Right lobe of liver (tissue), 6 donors: ENCODE results near the gene DLL4. TPM values are rescaled to one million over a fixed set of nuclear protein-coding genes. Genes with fewer than 3 reads are reported as not detected.

Experiments used
- ATAC-seq, 4 donors: fragments of 200-7000 bp; cut with Tn5 transposase; one replicate each; pipeline ENCODE4 v1.9.1; 2020; ENCODE audit warnings: mild to moderate bottlenecking in 4 of 4, moderate library complexity in 4 of 4
- DNase-seq, 3 donors: peaks; one replicate each; pipeline ENCODE4 v3.0.0-alpha.2; 2020
- H3K27ac ChIP-seq, 3 donors: fragments of 200-600 bp; one replicate each; pipeline ENCODE4 v1.8.0; 2022
- H3K27me3 ChIP-seq, 2 donors: fragments of 200-600 bp; one replicate each; pipeline ENCODE4 v1.8.0; 2022
- H3K36me3 ChIP-seq, 4 donors: fragments of 200-600 bp; sonication (generic) in 1 of 4; one replicate each; pipeline versions ENCODE4 v1.5.1 to v1.8.0; 2017 to 2022; ENCODE audit warnings: control low read depth in 1 of 4
- H3K4me1 ChIP-seq, 4 donors: fragments of 200-600 bp; sonication (generic) in 1 of 4; one replicate each; pipeline versions ENCODE4 v1.5.1 to v1.8.0; 2017 to 2022; ENCODE audit warnings: control low read depth in 1 of 4
- H3K4me3 ChIP-seq, 3 donors: fragments of 200-600 bp; one replicate each; pipeline ENCODE4 v1.8.0; 2022
- H3K9me3 ChIP-seq, 4 donors: fragments of 200-600 bp; sonication (generic) in 1 of 4; one replicate each; pipeline versions ENCODE4 v1.5.1 to v1.8.0; 2017 to 2022; ENCODE audit warnings: control low read depth in 1 of 4
- POLR2A ChIP-seq: fragments of 450-650 bp; IDR thresholded peaks from one replicate; pipeline ENCODE4 v1.6.1; 2017; ENCODE audit warnings: antibody characterized with exemption, mild to moderate bottlenecking
- WGBS: methylation state at CpG from one replicate; pipeline ENCODE4 v1.1.6; 2018; ENCODE audit warnings: low coverage, low lambda C conversion rate; ENCODE audit not compliant: insufficient coverage; ENCODE audit errors: missing lambda C conversion rate; 5-methylcytosine and 5-hydroxymethylcytosine counted together
- intact Hi-C, 2 donors: fragments of 100-400 bp; cut with DNase I; formaldehyde crosslinking; loops; one replicate each; pipeline versions ENCODE4 v1.11.2 to v1.14.1; 2022
- total RNA-seq, 6 experiments: library from RNA; depleted of rRNA in 2 of 6; stranded (reverse); fragments of >200 nt in 2 of 6; fragmentation: NEBNext Ultra II Directional in 3 of 6; extraction: Animal tissue kit (Norgen Biotek cat#: 25700) in 3 of 6; gene quantifications; one replicate each; pipeline versions ENCODE4 v1.1.0 to v1.2.4, GENCODE V29; 2016 to 2023
- TF ChIP-seq, protein P1 (sequence below), 4 donors: fragments of 200-600 bp in 3 of 4; fragments of 450-650 bp in 1 of 4; IDR thresholded peaks; one replicate each; pipeline versions ENCODE4 v1.5.1 to v1.8.0; 2016 to 2022; ENCODE audit warnings: antibody characterized with exemption in 4 of 4, mild to moderate bottlenecking in 2 of 4
- donor health status: DM: no; HTN: yes; CAD: no.
- donor health status: DM: no; HTN: no; CAD: no.
- donor health status: DM: no; HTN: no; CAD: no.
- donor health status: DM: no; HTN: yes; CAD: no.
- donor health status: DM: no; HTN: yes; CAD: no.

Gene DLL4
- total RNA-seq, 6 experiments from 2014 or later = 2.9 to 8.7 (median 4.2) TPM

DNA sequence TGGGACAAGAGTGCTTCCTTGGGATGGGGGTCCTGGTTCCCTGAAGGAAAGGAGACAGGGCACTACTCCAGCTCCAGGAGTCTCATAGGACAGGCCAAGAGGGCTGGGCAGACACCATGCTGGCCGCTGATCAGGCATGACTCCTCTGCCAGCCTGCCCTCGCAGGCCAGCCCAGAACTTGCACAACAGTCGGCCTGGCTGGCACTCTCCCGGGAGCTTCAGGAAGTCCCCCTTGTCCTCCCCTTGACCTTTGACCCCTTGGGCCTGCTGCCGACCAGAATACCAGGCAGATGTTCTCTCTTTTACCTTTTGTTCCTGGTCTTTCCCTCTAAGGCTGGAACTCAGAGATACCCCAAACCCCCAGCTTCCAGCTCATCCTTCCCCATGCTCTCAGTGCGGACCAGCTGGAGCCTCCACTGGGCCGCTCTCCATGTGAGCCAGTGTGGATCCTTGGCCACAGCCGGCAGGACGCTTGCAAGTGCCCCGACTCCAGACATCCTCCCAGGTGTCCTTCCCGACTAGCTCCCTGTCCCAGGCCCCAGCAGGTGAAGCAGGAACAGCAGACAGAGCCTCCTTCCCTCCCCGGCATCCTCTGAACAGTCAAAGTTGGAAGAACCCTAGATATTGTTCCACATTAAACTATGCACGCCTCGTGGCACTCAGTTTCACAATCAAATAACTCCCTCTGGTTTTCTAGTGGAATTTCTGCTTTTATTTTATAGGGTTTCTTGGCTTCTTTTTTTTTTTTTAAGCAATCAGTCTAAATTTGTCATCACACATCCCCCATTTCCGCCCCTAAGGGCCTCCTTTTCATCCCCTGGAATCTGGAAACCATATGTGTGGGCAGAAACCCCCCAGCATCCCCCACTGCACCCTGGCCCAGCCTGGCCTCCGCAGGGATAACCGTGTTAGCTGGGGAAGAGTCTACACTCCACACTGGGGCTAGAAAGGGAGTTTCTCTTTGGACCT lies 19.2 kb upstream of the DLL4 start:
- ATAC-seq (peak; percentile 53 to 78 (median 65)), DNase-seq (peak; percentile 93 to 97 (median 96))
- WGBS = 32% methylated on average over 8 of the region's 17 CpGs
- Histone ChIP-seq H3K4me3 (no peak overlapping the region), H3K9me3 (no peaks in the 10 kb centered on the region), H3K4me1 (peaks cover 0 to 67% (median 33%) of the 10 kb centered on the region in 4 donors), H3K27ac (peak overlapping the region; percentile 52 to 81 (median 77)), H3K36me3 (no peaks in the 10 kb centered on the region), H3K27me3 (no peaks in the 10 kb centered on the region)
- intact Hi-C loops = loop anchor here (10.0 kb wide), 3 partner anchors 105 to 275 kb away; no protein-coding TSS in a partner anchor
- no peak for TF ChIP-seq POLR2A
- TF ChIP-seq, protein P1, sequence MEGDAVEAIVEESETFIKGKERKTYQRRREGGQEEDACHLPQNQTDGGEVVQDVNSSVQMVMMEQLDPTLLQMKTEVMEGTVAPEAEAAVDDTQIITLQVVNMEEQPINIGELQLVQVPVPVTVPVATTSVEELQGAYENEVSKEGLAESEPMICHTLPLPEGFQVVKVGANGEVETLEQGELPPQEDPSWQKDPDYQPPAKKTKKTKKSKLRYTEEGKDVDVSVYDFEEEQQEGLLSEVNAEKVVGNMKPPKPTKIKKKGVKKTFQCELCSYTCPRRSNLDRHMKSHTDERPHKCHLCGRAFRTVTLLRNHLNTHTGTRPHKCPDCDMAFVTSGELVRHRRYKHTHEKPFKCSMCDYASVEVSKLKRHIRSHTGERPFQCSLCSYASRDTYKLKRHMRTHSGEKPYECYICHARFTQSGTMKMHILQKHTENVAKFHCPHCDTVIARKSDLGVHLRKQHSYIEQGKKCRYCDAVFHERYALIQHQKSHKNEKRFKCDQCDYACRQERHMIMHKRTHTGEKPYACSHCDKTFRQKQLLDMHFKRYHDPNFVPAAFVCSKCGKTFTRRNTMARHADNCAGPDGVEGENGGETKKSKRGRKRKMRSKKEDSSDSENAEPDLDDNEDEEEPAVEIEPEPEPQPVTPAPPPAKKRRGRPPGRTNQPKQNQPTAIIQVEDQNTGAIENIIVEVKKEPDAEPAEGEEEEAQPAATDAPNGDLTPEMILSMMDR (IDR thresholded peaks at IDR 0.05) = no peak

DNA sequence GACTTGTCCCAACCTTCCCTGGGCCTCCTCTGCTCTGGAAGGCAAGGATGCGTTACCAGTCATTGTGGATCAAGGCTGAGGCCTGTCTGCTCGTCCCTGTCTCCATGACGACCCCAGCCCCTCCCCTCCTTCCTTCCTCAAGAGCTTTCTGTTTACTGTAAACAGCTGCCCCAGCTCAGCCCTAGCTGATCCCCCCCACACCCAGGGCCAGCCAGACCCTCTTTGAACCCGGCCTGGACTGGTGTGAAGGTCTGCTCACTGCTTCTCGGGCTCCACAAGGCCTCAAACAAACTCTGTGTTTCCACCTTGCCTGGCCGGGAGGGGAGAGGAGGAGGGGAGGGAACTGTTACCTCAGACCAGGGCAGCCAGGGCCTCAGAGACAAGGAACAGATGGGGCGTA lies 18.0 kb upstream of the DLL4 start:
- TF ChIP-seq, protein P1 (IDR thresholded peaks at IDR 0.05) = no peak
- TF ChIP-seq POLR2A = no peak
- no peak for DNase-seq
- Histone ChIP-seq H3K4me1 (peaks cover 0 to 59% (median 30%) of the 10 kb centered on the region in 4 donors), H3K27me3 (no peaks in the 10 kb centered on the region), H3K36me3 (no peaks in the 10 kb centered on the region), H3K4me3 (no peak overlapping the region), H3K27ac (peak overlapping the region; percentile 5 to 81 (median 8)), H3K9me3 (no peaks in the 10 kb centered on the region)
- 29% methylated on average over 1 of the region's 7 CpGs for WGBS
- intact Hi-C loops = no loop called here
- ATAC-seq = no peak

GRCh38 chr15:40911693-40912092 lies 17.4 kb upstream of the DLL4 start:
- Histone ChIP-seq H3K4me1 (peaks cover 0 to 55% (median 28%) of the 10 kb centered on the region in 4 donors), H3K27me3 (no peaks in the 10 kb centered on the region), H3K36me3 (no peaks in the 10 kb centered on the region), H3K4me3 (no peak overlapping the region), H3K27ac (peak overlapping the region; percentile 5 to 81 (median 8)), H3K9me3 (no peaks in the 10 kb centered on the region)
- intact Hi-C loops = no loop called here
- 44% methylated on average over 1 of the region's 2 CpGs for WGBS
- no peak for DNase-seq
- ATAC-seq = peak; percentile 6 to 23 (median 8)
- TF ChIP-seq, protein P1 (IDR thresholded peaks at IDR 0.05) = no peak
- no peak for TF ChIP-seq POLR2A

DNA sequence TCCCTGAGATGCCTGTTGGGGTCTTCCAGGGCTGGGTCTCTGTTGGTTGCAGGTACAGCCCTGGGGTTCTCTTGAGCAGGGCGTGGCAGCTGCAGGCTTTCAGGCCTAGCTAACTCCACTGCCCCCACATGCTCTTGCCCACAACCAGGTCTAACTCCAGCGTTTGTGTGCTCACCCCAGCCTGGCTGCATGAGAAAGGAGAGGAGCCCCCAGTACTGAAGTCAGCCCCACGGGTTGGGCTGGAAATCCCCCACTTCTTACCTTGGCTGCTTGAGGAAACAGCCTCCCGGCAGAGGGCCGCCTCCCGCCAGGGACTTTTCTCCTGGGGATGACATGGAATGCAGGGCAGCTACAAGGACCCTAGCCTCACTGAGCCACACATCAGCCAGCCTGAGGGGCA lies 16.7 kb upstream of the DLL4 start:
- intact Hi-C loops = no loop called here
- WGBS = no CpG with 5 or more reads among the region's 6 CpGs

More for the DNA sequence above, 16.7 kb upstream of the DLL4 start:
- no peak for ATAC-seq
- no peaks in the 10 kb centered on the region for H3K36me3 ChIP-seq
- DNase-seq = no peak
- no peaks in the 10 kb centered on the region for H3K27me3 ChIP-seq
- no peak overlapping the region for H3K27ac ChIP-seq
- H3K9me3 ChIP-seq = no peaks in the 10 kb centered on the region
- TF ChIP-seq, protein P1 (IDR thresholded peaks at IDR 0.05) = no peak
- TF ChIP-seq POLR2A = no peak
- H3K4me1 ChIP-seq = peaks cover 0 to 47% (median 24%) of the 10 kb centered on the region in 4 donors
- no peak overlapping the region for H3K4me3 ChIP-seq
